ENCODE measurements around the gene ARFIP1.

DNA sequence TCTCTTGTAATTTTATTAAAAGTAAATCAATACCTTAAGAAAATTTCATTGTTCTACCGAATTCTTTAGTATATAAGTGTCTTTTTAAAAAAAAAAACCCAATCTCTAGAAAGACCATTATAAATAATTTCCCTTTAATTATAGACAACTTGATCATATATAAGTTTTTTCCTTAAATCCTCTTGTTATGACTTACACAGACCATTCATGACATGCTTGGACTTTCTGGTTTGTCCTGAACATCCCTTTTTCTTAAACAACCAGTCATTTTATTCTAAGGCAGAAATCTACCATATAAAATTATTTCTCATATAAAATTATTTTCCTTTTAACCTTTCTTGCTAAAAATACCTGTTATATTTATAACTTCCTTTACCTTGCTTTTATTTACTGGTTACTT is 141.0 kb downstream of the ARFIP1 start:
- TF ChIP-seq ZZZ3 (IDR thresholded peaks at IDR 0.05) (no peak), POLR2A (conservative IDR thresholded peaks at IDR 0.05) (no peak)
- TF ChIP-seq, protein P1, sequence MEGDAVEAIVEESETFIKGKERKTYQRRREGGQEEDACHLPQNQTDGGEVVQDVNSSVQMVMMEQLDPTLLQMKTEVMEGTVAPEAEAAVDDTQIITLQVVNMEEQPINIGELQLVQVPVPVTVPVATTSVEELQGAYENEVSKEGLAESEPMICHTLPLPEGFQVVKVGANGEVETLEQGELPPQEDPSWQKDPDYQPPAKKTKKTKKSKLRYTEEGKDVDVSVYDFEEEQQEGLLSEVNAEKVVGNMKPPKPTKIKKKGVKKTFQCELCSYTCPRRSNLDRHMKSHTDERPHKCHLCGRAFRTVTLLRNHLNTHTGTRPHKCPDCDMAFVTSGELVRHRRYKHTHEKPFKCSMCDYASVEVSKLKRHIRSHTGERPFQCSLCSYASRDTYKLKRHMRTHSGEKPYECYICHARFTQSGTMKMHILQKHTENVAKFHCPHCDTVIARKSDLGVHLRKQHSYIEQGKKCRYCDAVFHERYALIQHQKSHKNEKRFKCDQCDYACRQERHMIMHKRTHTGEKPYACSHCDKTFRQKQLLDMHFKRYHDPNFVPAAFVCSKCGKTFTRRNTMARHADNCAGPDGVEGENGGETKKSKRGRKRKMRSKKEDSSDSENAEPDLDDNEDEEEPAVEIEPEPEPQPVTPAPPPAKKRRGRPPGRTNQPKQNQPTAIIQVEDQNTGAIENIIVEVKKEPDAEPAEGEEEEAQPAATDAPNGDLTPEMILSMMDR (IDR thresholded peaks at IDR 0.05 in 2 of 3, conservative IDR thresholded peaks at IDR 0.05 in 1 of 3; ENCODE audit: insufficient read depth in 2 of 3, low read depth in 1 of 3, low read length in 3 of 3), result no peak
